KMS-11 (cell line): ENCODE data around the gene DDTL.
"Not testable (repeated sequence)": the region's sequence is repeated elsewhere in the genome, so short reads cannot be mapped to it uniquely, and the experiment has no call there.

Experiments used
- H2AFZ ChIP-seq: fragments of 200-600 bp; sonication (generic); 2 replicates; pipeline ENCODE4 v1.6.1; 2016; ENCODE audit warnings: antibody characterized with exemption, mixed run types, low read depth
- H3K27ac ChIP-seq: fragments of 200-600 bp; sonication (generic); 2 replicates; pipeline ENCODE4 v1.6.1; 2016; ENCODE audit warnings: mild to moderate bottlenecking, mixed run types
- H3K27me3 ChIP-seq: fragments of 200-600 bp; sonication (generic); 2 replicates; pipeline ENCODE4 v1.6.1; 2017; ENCODE audit warnings: mild to moderate bottlenecking, low read depth, mixed run types, moderate library complexity; ENCODE audit not compliant: insufficient read depth
- H3K36me3 ChIP-seq: fragments of 200-600 bp; sonication (generic); 2 replicates; pipeline ENCODE4 v1.6.1; 2017; ENCODE audit warnings: mild to moderate bottlenecking, mixed run types; ENCODE audit not compliant: insufficient read depth
- H3K4me1 ChIP-seq: fragments of 200-600 bp; sonication (generic); 2 replicates; pipeline ENCODE4 v1.6.1; 2016; ENCODE audit warnings: mild to moderate bottlenecking, low read depth, mixed run types; ENCODE audit not compliant: poor library complexity, severe bottlenecking
- H3K4me2 ChIP-seq: fragments of 200-600 bp; sonication (generic); 2 replicates; pipeline ENCODE4 v1.7.0; 2016; ENCODE audit warnings: mild to moderate bottlenecking, mixed run types
- H3K4me3 ChIP-seq: fragments of 200-600 bp; sonication (generic); IDR thresholded peaks from 2 replicates; pipeline ENCODE4 v1.6.1; 2017; ENCODE audit warnings: low read depth, low read length, mixed read lengths; ENCODE audit not compliant: insufficient read depth
- H3K79me2 ChIP-seq: fragments of 200-600 bp; sonication (generic); 2 replicates; pipeline ENCODE4 v1.6.1; 2016; ENCODE audit warnings: low read depth, mixed run types; ENCODE audit not compliant: insufficient read depth
- H3K9ac ChIP-seq: fragments of 200-600 bp; sonication (generic); 2 replicates; pipeline ENCODE4 v1.6.1; 2016; ENCODE audit warnings: mild to moderate bottlenecking, mixed run types
- H4K20me1 ChIP-seq: fragments of 200-600 bp; sonication (generic); 2 replicates; pipeline ENCODE4 v1.6.1; 2016; ENCODE audit warnings: mild to moderate bottlenecking, mixed run types; ENCODE audit not compliant: insufficient read depth
- CTCF ChIP-seq: fragments of 200-600 bp; sonication (generic); conservative IDR thresholded peaks from 2 replicates; pipeline ENCODE4 v1.6.1; 2017; ENCODE audit warnings: low read depth, mild to moderate bottlenecking, antibody characterized with exemption, low read length, moderate library complexity, mixed read lengths

DDTL gene

DNA sequence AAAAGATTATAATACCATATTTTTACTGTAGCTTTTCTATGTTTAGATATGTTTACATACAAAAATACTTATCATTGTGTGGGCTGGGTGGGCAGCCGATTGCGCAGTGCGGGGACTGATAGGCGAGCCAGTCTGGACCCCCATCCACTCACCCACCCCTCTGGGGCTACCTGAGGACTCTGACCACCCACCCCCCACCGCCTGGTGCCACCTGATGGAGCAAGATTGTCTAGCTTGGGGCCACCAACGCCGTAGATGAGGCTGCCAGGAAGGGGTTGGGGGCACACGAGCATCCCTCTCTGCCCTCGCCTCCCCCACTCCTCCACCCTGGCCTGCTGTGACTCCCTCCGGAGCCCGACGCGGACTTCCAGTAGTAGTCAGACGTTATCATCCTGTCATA is 40.1 kb upstream of the DDTL start:
- H4K20me1 ChIP-seq: no peaks in the 10 kb centered on the region
- H3K79me2 ChIP-seq: no peaks in the 10 kb centered on the region
- H3K36me3 ChIP-seq: no peaks in the 10 kb centered on the region
- TF ChIP-seq CTCF: no peak
- H3K9ac ChIP-seq: no peak overlapping the region
- H3K4me2 ChIP-seq: no peak overlapping the region
- no peak overlapping the region for H3K27ac ChIP-seq
- no peaks in the 10 kb centered on the region for H3K4me1 ChIP-seq
- no peak overlapping the region for H2AFZ ChIP-seq
- H3K4me3 ChIP-seq: no peak overlapping the region
- no peaks in the 10 kb centered on the region for H3K27me3 ChIP-seq

- Histone ChIP-seq H3K9ac (no peak overlapping the region), H3K4me2 (no peak overlapping the region), H2AFZ (no peak overlapping the region), H4K20me1 (no peaks in the 10 kb centered on the region), H3K27ac (no peak overlapping the region), H3K4me3 (no peak overlapping the region), H3K4me1 (no peaks in the 10 kb centered on the region), H3K79me2 (no peaks in the 10 kb centered on the region), H3K36me3 (no peaks in the 10 kb centered on the region), H3K27me3 (no peaks in the 10 kb centered on the region)
- TF ChIP-seq CTCF: no peak
Measured at GRCh38 chr22:23938328-23939016, 28.2 kb upstream of the DDTL start.

DNA sequence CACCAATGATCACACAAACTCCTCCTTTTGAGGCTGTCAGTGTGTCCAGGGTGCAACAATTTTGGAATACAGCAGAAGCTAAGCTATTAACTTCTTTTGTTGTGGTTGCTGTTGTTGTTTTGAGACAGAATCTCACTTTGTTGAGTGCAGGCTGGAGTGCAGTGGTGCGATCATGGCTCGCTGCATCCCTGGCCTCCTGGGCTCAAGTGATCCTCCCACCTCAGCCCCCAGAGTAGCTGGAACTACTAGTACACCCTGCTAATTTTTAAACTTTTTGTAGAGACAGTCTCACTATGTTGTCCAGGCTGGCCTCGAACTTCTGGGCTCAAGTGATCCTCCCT is 27.7 kb upstream of the DDTL start:
- Histone ChIP-seq H3K4me3 (no peak overlapping the region), H3K4me1 (no peaks in the 10 kb centered on the region), H4K20me1 (no peaks in the 10 kb centered on the region), H3K27me3 (no peaks in the 10 kb centered on the region), H3K36me3 (no peaks in the 10 kb centered on the region), H3K27ac (no peak overlapping the region), H3K9ac (no peak overlapping the region), H2AFZ (no peak overlapping the region), H3K4me2 (no peak overlapping the region), H3K79me2 (no peaks in the 10 kb centered on the region)
- TF ChIP-seq CTCF: no peak

DNA sequence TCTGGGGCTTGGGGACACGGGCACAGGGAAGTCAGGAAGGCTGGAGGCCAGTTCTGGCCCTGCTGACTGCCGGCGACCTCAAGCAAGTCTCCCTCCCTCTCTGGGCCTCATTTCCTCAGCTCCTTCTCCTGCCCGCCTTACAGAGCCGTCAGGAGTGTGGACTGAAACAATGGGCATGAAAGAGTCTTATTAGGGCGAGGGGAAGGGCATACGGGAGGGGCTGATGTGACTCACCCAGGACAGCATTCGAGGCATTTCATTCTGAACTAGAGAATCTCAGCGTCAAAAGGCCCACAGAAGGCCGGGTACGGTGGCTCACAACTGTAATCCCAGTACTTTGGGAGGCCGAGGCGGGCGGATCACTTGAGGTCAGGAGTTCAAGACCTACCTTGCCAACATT is 26.5 kb upstream of the DDTL start:
- H4K20me1 ChIP-seq: not testable (repeated sequence)

GRCh38 chr22:23947391-23947790 is 19.3 kb upstream of the DDTL start:
- not testable (repeated sequence) for H3K9ac ChIP-seq, H3K27ac ChIP-seq, H4K20me1 ChIP-seq, H3K79me2 ChIP-seq, H2AFZ ChIP-seq, H3K27me3 ChIP-seq, H3K36me3 ChIP-seq, H3K4me2 ChIP-seq, H3K4me1 ChIP-seq, H3K4me3 ChIP-seq

More for the DNA sequence above, 26.5 kb upstream of the DDTL start:
- not testable (repeated sequence) for H3K9ac ChIP-seq, H2AFZ ChIP-seq, H3K27ac ChIP-seq, H3K79me2 ChIP-seq, H3K4me2 ChIP-seq, H3K4me3 ChIP-seq, H3K36me3 ChIP-seq, H3K27me3 ChIP-seq, H3K4me1 ChIP-seq

GRCh38 chr22:23949764-23950163 is 16.9 kb upstream of the DDTL start:
- not testable (repeated sequence) for H3K36me3 ChIP-seq, H3K4me3 ChIP-seq, H3K27ac ChIP-seq

GRCh38 chr22:23951383-23951782 is 15.3 kb upstream of the DDTL start:
- not testable (repeated sequence) for H3K4me2 ChIP-seq, H3K9ac ChIP-seq, H3K4me3 ChIP-seq, H3K4me1 ChIP-seq, H3K27me3 ChIP-seq, H4K20me1 ChIP-seq, H3K79me2 ChIP-seq, H3K27ac ChIP-seq, H3K36me3 ChIP-seq, H2AFZ ChIP-seq

More at GRCh38 chr22:23949764-23950163, 16.9 kb upstream of the DDTL start:
- not testable (repeated sequence) for H2AFZ ChIP-seq, H4K20me1 ChIP-seq, H3K79me2 ChIP-seq, H3K9ac ChIP-seq, H3K4me1 ChIP-seq, H3K27me3 ChIP-seq, H3K4me2 ChIP-seq

GRCh38 chr22:23952794-23953405 is 13.8 kb upstream of the DDTL start:
- not testable (repeated sequence) for H3K27me3 ChIP-seq

More at GRCh38 chr22:23952794-23953405, 13.8 kb upstream of the DDTL start:
- not testable (repeated sequence) for H4K20me1 ChIP-seq, H3K4me2 ChIP-seq, H3K27ac ChIP-seq, H3K36me3 ChIP-seq, H2AFZ ChIP-seq, H3K4me3 ChIP-seq, H3K4me1 ChIP-seq, H3K9ac ChIP-seq, H3K79me2 ChIP-seq
